ENCODE results near the gene C1orf167.

Gene C1orf167

DNA sequence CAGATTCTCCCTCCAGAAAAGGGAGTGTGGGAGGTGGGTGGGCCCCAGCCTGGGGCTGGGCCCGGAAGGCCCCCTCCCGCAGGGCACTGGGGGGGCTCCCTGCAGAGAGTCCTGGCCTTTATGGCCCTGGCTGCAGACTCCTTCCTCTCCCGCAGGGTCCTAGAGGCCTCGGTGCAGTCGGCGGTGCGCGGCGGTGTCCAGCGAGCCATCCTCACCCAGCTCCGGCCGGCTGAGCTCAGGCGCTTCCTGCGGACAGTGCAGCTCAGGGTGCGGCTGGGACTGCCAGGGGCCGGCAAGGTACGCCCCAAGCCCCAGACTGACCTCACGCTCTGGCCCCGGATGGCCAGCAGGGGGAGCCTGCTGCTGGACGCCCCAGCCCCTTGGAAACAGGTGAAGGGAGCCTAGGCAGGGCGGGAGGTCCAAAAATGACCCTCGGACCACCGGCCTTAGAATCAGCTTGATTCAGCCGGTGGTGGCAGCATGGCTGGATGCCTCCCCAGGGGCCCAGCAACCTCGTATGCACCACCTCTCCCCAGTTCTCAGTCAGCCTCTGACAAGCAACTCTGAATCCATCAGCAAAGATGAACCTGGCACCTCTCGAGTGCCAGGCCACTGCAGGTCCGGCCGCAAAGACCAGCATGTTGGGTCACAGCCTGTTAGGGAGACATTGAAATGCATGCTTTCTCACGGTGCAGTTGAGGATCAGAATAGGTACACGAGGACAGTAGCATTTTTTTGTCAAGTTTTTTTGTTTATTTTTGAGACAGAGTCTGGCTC is 23.2 kb downstream of the C1orf167 start:
- DNase-seq (ENCODE audit: low read depth): no peak

DNA sequence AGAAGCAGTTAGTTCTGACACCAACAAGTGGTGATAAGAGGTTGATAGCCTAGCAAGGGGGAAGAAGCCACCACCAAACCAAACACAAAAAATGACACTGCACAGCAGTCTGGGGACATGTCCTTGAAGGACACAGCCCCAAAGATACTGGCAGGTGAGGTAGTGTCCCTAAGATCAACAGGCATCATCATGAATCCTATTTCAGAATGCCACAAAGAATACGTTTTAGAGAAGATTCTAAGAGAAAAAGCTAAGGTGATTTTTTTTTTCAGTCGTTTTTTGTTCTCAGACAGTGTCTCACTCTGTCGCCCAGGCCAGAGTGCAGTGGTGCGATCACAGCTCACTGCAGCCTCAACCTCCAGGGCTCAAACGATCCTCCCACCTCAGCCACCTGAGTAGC is 24.2 kb downstream of the C1orf167 start:
- DNase-seq (ENCODE audit: low read depth): no peak

DNA sequence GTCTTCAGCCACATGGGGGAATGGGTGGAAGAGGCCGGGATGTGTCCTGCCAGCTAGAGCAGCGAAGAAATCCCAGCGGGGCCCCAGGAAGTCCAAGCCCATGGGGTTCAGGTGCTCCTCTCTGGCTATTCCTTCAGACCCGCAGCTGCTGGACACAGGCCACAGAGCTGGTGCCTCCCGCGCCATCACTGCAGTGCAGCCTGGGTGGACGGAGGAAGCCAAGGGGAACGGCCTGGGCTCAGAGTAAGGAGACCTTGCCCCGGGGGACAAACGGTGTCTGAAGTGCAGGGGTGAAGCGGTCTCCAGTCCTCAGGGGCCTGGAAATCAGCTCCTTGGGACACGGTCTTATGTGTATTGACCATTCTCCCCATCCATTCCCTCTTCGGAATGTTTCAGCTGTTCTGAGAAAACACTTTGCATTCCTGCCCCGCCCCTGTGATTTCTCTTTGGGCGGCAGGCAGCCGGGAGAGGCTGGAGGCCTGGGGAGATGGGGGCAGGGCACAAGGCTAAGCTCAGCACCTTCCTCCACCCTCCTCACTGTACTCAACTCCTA is 25.3 kb downstream of the C1orf167 start:
- DNase-seq (ENCODE audit: low read depth): no peak

DNA sequence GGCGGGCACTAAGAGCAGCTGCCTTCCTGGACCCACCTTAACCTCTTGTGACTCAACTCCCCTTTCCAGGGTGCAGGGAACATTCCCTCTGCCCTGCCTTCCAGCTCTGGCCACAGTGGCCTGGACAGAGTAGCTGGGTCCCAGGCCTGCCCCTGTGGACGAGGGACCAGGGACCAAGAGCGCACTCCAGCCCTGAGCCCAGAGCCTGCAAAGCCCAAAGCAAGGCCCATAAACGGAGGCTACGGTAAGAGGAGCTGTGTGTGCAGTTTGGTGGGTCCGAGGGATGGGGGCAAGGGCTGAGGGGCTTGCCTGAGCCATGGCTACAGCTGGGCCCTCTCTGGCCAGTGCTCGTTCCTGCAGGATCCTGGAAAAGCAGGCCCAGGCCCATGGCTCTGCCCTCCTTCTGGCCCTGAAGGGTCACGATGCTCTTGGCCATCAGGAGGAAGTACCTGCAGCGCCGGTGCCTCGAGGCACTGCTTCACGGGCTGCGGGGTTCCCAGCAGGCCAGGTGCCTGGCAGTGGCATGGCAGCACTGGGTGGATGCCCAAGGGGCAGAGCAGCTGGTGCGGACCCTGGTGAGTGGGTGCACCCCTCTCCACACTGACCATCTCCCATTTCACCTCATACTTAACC is 25.9 kb downstream of the C1orf167 start:
- no peak for DNase-seq (ENCODE audit: low read depth)

DNA sequence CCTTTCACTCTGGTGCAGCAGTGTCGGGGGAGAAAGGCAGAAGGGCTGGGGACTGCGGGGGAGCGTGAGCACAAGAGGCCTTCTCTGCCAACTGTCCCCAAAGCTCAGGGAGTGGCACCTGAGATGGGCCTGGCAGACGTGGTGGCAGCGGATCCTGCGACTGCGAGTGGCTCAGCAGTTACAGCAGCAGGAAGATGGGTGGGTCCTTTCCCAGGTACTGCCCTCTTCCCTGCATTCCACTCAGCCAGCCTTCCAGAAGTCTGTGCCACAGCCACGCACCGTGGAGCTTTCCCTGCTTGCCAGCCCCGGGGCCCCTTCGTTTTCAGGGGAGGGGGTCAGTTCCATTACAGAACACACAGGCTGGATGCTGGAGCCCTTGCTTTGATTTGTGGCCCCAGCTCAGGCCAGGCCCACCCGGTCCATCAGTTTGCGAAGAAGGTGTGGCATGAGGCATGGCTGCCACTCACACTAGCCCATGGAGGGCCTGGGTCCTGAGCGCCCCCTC is 26.6 kb downstream of the C1orf167 start:
- no peak for DNase-seq (ENCODE audit: low read depth)

DNA sequence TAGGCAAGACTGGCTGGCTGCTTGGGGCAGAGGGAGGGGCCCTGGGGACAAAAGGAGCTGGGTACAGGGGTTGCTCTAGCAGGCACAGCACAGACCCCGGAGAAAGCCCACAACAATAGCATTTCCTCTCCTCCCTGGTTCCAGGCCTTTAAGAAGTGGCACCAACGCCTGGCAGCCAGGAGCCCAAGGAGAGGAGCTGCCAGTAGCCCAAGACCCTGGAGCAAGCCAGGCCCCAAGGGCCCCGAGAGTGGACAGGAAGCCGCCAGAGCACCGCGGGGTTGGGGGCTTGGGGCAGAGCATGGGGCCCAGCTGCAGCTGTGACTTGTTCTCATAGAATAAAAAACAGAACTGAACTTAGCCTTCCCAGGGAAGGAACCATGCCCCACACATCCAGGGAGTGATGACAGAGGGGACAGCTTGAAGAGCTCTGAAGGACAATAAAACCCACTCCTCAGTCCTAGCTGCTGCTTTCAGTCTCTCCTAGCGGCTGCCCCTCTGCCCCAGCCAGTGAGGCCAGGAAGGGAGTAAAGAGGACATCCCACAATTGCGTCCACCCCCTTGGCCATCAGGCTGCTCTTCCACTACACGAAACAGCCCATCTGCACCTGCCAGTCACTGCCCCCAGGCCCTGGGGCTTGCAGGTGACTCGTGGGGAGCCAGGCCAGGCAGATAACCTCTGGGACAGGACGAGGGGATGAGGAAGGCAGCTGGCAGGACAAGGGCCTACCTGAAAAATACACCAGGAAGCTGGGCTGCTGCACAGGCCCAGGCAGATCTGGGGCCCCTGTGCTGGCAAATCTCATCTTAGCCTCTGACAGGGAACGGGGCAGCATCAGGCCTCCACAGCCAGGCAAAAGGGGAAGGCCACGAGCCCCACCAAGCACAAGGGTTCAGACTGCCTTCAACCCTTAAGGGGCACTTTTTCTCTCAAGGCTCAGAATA is 27.4 kb downstream of the C1orf167 start:
- no peak for DNase-seq (ENCODE audit: low read depth)

DNA sequence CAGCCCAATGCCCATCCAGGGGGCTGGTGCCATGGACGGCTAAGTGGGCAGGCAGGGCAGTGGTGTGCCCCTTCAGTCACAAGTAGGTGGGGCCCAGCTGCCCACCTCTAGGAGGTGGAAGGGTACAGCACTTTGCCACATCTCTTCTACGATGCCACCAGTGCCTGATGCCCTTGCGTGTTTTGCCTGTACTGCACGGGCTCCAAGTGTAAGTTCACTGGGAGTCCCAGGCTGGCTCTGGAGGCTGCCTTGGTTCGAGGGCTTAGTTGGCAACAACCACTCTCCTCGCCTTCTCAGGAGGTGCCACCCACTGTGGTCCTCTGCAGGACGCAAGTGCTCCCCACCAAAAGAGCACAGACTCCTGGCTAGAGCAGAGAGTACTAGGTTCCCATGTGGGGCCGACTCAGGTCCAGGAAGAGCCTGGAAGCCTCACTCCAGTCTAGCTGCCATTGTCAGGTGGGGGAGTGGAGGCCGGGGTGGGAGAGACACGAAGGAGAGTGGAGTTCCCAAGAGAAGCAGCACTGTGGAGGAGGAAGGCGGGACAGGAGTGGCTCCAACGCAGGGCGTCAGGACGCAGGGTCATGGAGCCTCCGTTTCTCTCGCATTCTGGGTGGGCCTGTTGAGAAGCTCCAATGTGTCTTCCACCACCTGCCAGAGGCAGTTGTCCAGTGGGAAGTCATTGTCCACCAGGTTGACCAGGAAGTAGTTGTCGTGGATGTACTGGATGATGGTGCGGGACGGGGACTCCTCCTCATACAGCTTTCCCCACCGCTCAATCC is 28.3 kb downstream of the C1orf167 start:
- no peak for DNase-seq (ENCODE audit: low read depth)

DNA sequence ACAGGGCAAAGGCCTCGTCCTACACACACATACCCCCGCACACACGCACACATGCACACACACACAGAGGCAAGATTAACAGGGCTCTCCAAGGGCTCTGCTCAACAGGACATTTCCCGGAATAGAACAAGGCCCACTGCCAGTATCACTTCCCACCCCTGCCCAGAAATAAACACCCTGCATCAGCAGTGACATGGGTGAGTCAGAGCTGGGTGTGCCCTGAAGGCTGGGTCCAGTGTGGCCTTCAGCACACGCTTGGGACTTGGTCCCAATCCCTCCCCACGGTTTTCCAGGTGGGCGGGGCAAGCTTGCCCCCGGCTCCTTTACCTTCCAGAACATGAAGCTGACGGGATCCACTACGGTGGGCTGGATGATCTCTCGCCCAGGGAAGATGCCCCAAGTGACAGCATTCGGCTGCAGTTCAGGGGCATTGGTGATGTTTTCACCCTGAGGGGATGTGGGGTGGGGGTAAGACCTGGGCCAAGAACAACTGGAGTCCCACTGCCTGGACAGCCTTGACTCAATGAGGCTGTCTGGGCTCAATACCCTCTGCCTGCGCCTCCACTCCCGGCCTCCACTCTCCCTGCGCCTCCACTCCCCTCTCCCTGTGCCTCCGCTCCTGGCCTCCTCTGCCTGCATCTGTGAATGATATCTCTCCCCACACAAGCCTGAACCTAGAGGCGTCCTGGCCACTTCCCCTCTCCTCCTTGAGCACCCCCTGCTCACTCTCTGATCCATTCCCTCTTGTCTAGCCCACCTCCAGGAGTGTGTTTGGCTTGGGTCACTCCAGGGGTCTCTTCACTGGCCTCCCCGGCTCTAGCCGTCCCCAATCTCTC is 29.1 kb downstream of the C1orf167 start:
- DNase-seq (ENCODE audit: low read depth): peak; percentile 91

DNA sequence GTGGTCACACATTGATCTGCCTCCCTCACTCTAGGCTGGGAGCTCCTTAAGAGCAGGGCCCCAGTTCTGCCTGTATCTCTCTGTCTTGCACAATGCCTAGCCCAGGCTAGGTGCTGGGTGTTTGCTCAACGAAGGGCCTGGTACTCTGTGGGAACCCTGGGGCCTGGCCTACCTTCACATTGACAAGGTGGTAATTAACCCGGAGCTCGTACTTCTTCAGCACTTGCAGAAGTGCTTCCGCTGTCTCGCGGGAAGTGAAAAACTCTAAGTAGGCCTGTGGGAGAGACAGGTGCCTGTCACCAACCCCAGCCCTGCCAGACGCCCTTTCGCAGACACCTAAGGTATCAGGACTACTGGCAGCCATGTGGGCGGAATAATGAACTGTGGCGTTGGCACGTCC is 30.1 kb downstream of the C1orf167 start:
- no peak for DNase-seq (ENCODE audit: low read depth)

DNA sequence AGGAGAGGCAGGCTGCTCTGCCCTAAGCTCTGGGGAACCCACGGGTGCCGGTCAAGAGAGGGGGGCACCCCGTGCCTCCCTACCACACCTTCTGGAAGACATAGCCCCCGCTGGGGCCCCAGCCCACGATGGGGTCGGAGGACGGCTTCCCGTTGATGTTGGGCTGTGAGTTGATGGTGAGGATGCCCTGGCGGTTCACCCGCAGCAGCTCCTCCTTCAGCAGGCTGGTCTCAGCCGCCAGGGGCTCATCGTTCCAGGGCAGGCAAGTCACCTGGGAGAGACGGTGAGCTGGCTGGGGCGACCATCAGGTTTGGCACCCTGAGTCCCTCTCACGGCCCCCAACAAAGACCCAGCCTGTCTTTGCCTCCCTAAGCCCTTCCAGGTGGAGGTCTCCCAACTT is 31.8 kb downstream of the C1orf167 start:
- no peak for DNase-seq (ENCODE audit: low read depth)

DNA sequence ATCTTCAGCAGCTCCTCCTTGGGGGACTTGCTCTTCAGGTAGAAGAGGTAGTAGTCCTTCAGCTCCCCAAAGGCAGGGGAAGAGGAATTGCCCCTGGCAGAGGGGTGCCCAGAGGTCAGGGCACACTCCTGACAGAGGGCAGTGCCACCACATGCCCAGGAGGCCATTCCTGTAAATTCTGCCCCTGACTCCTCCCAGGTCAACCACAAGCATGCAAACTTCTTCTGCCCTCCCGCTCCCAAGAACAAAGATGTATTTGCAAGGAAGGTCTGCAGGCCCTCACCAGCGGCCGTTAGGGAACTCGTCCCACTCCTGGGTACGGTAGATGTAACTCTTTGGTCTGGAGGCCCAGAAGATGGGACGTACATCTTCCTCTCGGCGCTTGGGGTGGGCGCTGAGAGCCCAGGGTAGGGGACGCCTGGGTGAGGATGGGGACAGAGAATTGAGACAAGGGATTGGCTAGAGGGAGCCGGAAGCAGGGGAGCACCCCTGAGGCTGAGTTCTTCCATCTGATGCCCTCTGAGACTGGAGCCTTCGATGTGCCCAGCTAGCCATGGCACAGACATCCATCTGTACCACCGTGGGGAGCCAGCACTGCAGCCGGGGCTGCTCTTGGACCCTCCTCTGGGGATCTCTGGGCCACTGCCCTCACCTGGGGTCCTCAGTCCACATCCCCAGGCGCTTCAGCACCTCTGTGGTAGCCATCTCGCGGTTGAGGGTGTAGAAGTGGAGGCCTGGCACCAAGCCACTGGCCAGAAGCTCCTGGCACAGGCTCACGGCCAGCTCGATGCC is 32.6 kb downstream of the C1orf167 start:
- DNase-seq (ENCODE audit: low read depth): no peak

DNA sequence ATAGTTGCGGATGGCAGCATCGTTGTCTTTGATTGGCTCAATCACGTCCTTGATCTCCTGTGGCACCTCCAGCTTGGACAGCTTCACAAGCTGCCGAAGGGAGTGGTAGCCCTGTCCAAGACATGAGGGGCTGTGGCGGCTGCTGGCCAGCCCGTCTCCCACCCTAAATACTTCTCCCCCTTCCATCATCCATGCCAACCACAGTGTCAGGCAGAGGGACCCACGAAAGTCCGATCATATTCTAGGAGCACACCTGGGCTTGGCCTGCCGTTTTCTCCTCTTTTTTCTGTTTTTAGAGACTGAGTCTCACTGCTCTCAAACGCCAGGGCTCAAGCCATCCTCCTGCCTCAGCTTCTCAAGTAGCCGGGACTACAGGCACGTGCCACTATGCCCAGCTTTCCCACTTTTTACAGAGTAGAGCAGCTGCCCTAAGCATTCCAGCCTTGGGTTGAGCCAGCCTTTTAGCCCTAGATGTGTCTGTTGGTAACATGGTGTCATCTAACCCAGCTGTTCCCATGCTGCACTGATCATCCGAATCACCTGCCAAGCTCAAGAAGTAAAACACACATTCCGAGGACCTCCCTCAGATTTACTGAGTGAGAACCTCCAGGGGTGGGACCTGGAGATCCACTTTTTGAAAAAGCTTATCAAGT is 33.4 kb downstream of the C1orf167 start:
- DNase-seq (ENCODE audit: low read depth): no peak

DNA sequence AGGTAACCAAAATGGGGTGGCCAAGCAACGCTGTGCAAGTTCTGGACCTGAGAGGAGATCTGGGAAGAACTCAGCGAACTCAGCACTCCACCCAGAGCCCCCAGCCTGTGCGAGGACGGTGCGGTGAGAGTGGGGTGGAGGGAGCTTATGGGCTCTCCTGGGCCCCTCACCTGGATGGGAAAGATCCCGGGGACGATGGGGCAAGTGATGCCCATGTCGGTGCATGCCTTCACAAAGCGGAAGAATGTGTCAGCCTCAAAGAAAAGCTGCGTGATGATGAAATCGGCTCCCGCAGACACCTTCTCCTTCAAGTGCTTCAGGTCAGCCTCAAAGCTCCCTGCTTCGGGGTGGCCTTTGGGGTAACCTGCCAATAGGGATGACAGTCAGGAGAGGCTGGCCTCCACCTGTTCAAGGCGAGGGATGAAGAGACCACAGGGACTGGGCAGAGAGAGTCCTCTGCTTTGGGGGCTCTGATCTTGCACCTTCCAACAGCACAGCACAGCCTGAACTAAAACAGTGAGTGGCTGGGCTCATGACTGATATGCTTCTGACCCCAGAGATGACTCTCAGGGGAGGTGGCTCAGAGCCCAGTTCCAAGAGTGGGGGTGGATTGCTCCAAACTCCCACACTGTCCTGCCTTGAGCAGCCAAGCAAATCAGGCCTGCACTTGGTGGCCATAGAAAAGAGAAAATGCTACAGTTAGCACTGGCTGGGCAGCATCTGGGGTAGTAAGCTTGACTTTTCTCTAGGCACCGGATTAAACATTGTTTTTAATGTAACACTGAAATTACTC is 34.2 kb downstream of the C1orf167 start:
- no peak for DNase-seq (ENCODE audit: low read depth)

DNA sequence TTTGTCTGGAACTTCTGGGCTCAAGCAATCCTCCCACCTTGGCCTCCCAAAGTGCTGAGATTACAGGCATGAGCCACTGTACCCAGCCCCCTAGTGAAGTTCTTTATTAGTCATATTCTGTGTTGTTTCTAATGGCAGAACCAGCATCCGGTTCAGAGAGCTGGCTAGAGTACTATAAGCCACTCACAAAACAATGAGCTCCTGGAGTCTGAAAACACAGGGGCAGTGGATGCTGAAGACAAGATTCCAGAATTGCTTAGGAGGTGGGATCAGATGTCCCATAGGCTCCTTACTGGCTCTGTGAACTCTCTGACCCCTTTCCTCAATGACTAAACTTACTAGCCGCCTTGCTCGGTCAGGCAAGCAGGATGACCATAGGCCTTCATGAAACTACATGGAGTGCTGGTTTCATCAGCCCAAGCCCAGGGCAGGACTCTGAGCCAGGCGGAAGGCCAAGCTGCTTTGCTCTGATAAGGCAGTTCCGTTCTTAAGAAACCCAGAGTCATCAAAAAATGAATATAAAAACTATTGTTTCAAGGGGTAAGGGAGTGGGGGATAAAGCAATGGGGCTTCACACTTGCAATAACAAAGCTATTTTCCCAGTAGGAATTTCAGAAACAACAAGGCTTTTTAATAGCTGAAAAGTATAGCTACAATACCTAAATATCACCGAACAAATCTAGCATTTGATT is 35.7 kb downstream of the C1orf167 start:
- no peak for DNase-seq (ENCODE audit: low read depth)

DNA sequence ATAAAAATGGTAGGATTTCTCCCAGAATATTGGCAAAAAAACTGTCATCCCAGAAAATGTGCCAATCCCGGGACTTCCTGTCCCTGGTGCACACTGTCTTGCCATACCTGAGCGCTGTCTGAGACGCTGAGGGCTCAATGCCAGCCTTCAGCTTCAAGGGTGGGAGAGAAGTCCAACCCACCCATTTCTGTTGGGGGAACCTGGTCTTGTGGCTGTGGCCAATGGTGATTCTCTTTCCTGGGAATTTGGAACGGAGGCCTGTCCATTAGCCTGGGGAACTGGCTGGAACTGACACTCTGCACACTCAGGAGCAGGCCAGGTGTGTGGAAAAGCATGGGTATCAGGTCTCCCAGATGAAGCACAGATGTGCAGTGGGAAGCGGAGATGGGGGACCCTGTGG is 37.1 kb downstream of the C1orf167 start:
- no peak for DNase-seq (ENCODE audit: low read depth)

DNA sequence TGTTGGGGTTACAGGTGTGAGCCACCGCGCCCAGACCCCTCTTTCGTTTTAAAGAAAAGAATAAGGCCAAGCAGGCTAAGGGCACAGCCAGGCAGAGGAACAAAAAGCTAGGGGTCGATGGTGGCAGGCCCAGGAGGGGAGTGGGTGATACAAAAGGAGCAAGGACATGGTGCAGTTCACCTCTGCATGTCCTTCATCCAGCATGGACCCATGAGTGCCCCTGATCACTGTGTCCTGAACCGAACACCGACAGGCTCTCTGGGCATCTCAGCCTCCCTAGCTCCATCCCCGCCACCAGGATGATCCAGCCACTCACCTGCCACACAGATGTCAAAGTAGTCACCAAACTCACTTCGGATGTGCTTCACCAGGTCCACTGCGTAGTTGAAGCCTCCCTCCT is 37.9 kb downstream of the C1orf167 start:
- DNase-seq (ENCODE audit: low read depth): no peak

DNA sequence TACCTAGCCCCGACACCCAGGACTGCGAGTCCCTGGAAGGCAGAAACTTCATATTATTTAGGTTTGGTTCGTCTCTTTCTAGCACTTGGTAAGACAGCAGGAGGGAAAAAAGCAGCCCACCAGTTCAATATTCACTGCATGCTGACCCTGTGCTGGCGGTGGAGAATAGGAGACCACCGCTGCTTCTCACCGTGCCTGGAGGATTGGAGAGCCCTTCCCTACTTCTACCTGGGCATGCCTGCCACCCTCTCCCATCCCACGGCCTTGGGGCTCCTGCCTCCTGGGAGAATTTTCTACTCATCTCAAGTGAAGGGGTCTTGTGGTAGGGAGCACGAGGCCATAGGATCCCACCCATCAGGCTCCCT is 38.4 kb downstream of the C1orf167 start:
- no peak for DNase-seq (ENCODE audit: low read depth)

Data from GM04504 (cell line).